Heart left ventricle (tissue), 16 donors: ENCODE results near the gene QPCTL. TPM values are rescaled to one million over a fixed set of nuclear protein-coding genes. Genes with fewer than 3 reads are reported as not detected.

ENCODE experiments used
- ATAC-seq, 4 donors: fragments of 200-7000 bp; cut with Tn5 transposase; one replicate each; pipeline ENCODE4 v1.9.1; 2020 to 2022; ENCODE audit warnings: moderate library complexity in 4 of 4, mild to moderate bottlenecking in 3 of 4, moderate number of reproducible peaks in 1 of 4
- DNase-seq, 5 donors: peaks; one replicate each; pipeline ENCODE4 v3.0.0-alpha.2; 2020
- H3K27ac ChIP-seq, 12 donors: fragments of 200-600 bp; sonication (generic) in 4 of 12; one replicate each; pipeline versions ENCODE4 v1.5.0 to v1.8.0; 2016 to 2022; ENCODE audit warnings: mild to moderate bottlenecking in 2 of 12
- H3K27me3 ChIP-seq, 9 donors: fragments of 200-600 bp; sonication (generic) in 2 of 9; one replicate each; pipeline versions ENCODE4 v1.5.1 to v1.8.0; 2016 to 2022; ENCODE audit warnings: mild to moderate bottlenecking in 3 of 9
- H3K36me3 ChIP-seq, 9 donors: fragments of 200-600 bp; sonication (generic) in 2 of 9; one replicate each; pipeline versions ENCODE4 v1.5.0 to v1.8.0; 2018 to 2022; ENCODE audit warnings: mild to moderate bottlenecking in 2 of 9
- H3K4me1 ChIP-seq, 12 donors: fragments of 200-600 bp; sonication (generic) in 4 of 12; one replicate each; pipeline versions ENCODE4 v1.5.0 to v1.8.0; 2016 to 2022; ENCODE audit warnings: mild to moderate bottlenecking in 3 of 12
- H3K4me3 ChIP-seq, 12 donors: fragments of 200-600 bp; sonication (generic) in 4 of 12; one replicate each; pipeline versions ENCODE4 v1.5.0 to v1.8.0; 2017 to 2022; ENCODE audit warnings: mild to moderate bottlenecking in 9 of 12, moderate library complexity in 4 of 12
- H3K9me3 ChIP-seq, 12 donors: fragments of 200-600 bp; sonication (generic) in 4 of 12; one replicate each; pipeline versions ENCODE4 v1.5.0 to v1.8.0; 2016 to 2022; ENCODE audit warnings: mild to moderate bottlenecking in 1 of 12
- CTCF ChIP-seq, 12 donors: fragments of 200-600 bp; sonication (generic) in 4 of 12; IDR thresholded peaks; one replicate each; pipeline versions ENCODE4 v1.5.0 to v1.8.0; 2018 to 2022; ENCODE audit warnings: antibody characterized with exemption in 12 of 12, mild to moderate bottlenecking in 5 of 12
- POLR2A ChIP-seq, 2 donors: fragments of 450-650 bp; IDR thresholded peaks; one replicate each; pipeline ENCODE4 v1.6.1; 2017; ENCODE audit warnings: antibody characterized with exemption in 2 of 2, mild to moderate bottlenecking in 2 of 2, moderate library complexity in 2 of 2
- WGBS, 4 donors: extraction: QIAGEN DNeasy Blood & Tissue Kit in 2 of 4; methylation state at CpG; one replicate each; pipeline versions ENCODE4 v1.1.5 to v1.1.7; 2013 to 2018; 5-methylcytosine and 5-hydroxymethylcytosine counted together
- intact Hi-C, 10 donors: fragments of 100-400 bp; cut with DNase I; formaldehyde crosslinking; loops; one replicate each; pipeline versions ENCODE4 v1.11.1 to v1.14.2; 2022
- polyA plus RNA-seq, 2 donors: library from polyadenylated mRNA; stranded (reverse); fragments of 200-250 nt; gene quantifications; one replicate each; pipeline ENCODE4 v1.2.3, GENCODE V29; 2013
- total RNA-seq, 9 donors: library from RNA; depleted of rRNA in 2 of 9; stranded (reverse); fragments of >200 nt in 2 of 9; fragmentation: NEBNext Ultra II Directional in 3 of 9; extraction: Animal tissue kit (Norgen Biotek cat#: 25700) in 3 of 9; gene quantifications; one replicate each; pipeline versions ENCODE4 v1.1.0 to v1.2.4, GENCODE V29; 2016 to 2023
- donor health status: ischemic (EF 13 %, LVEDD 7.1; RV severe dilation, severe dysfunction).
- donor health status: healthy with polysubstance abuse.
- donor health status: DM: no; HTN: yes; CAD: no.
- donor health status: DM: no; HTN: no; CAD: no.
- donor health status: ischemic (EF 25% LVEDD 6.9; RV normal size, moderate dysfunction).
- donor health status: ischemic (EF 25% LVEDD 5.7; RV mildly dilated, moderate dysfunction).
- donor health status: healthy.
- donor health status: DM: yes; HTN: yes; CAD: no.
- donor health status: ischemic (EF 35%, LVEDD 5.7; RV mildly dilated, moderate dysfunction).
- donor health status: nonischemic (EF 11% LVEDD 7.7; RV severe dilation, severe dysfunction).
- donor health status: DM: yes; HTN: yes; CAD: no.
- donor health status: PGD.
- donor health status: ischemic (EF 29% LVEDD 5.4; RV normal size, mild dysfunction).
- donor health status: nonischemic (EF 23%, LVEDD 6.1; RV moderate dilation, normal function).

The QPCTL gene
- total and polyA plus RNA-seq, 11 donors = 1.5 to 5.5 (median 2.9) TPM

- intact Hi-C loops = no loop called here
- DNase-seq (no peak), ATAC-seq (no peak)
- H3K9me3 ChIP-seq = no peaks in the 10 kb centered on the region
- WGBS, 4 donors = 87 to 89% (median 88%) methylated on average over 10 of the region's 10 CpGs
- H3K36me3 ChIP-seq = no peaks in the 10 kb centered on the region
- peaks cover 0 to 5% (median 0%) of the 10 kb centered on the region in 9 donors for H3K27me3 ChIP-seq
- peaks cover 0 to 8% (median 0%) of the 10 kb centered on the region in 12 donors for H3K4me1 ChIP-seq
- no peak overlapping the region for H3K27ac ChIP-seq
- no peak overlapping the region for H3K4me3 ChIP-seq
- TF ChIP-seq POLR2A (IDR thresholded peaks at IDR 0.05) (no peak), CTCF (IDR thresholded peaks at IDR 0.05) (no peak)
Observed at GRCh38 chr19:45739498-45740439, 47.3 kb downstream of the QPCTL start.

DNA sequence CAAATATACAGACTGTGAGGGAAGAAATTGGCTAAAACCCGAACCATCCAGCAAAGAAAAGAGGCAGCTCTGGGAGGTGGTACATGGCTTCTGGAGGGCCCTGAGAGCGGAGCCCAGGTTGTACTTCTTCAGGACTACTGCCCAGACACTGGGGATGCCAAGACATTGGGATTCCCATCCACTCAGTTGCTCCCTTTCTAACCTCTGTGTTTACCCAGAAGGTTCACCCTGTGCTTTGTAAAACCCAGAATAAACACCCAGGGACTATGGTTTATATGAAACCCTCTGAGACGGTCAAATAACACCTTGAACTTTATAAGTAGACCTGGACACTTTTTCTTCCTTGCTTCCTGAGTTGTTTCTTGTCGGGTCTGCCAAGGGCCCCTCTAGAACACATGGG lies 50.5 kb downstream of the QPCTL start:
- DNase-seq = no peak
- intact Hi-C loops = no loop called here
- TF ChIP-seq POLR2A (IDR thresholded peaks at IDR 0.05) (no peak), CTCF (IDR thresholded peaks at IDR 0.05) (no peak)
- Histone ChIP-seq H3K4me3 (no peak overlapping the region), H3K9me3 (no peaks in the 10 kb centered on the region), H3K27me3 (peaks cover 0 to 13% (median 0%) of the 10 kb centered on the region in 9 donors), H3K27ac (no peak overlapping the region), H3K36me3 (no peaks in the 10 kb centered on the region), H3K4me1 (peaks cover 0 to 8% (median 0%) of the 10 kb centered on the region in 12 donors)
- WGBS, 4 donors = 77 to 89% (median 80%) methylated on average over 4 of the region's 4 CpGs
- ATAC-seq = no peak

- H3K9me3 ChIP-seq = no peaks in the 10 kb centered on the region
- intact Hi-C loops = no loop called here
- no peaks in the 10 kb centered on the region for H3K4me1 ChIP-seq
- no peaks in the 10 kb centered on the region for H3K36me3 ChIP-seq
- ATAC-seq (no peak), DNase-seq (no peak)
- H3K27me3 ChIP-seq = peaks cover 0 to 13% (median 0%) of the 10 kb centered on the region in 9 donors
- H3K27ac ChIP-seq = no peak overlapping the region
- H3K4me3 ChIP-seq = no peak overlapping the region
- no peak for TF ChIP-seq CTCF (IDR thresholded peaks at IDR 0.05)
- no peak for TF ChIP-seq POLR2A (IDR thresholded peaks at IDR 0.05)
- 88 to 94% (median 92%) methylated on average over 6 of the region's 6 CpGs for WGBS, 4 donors
Observed at GRCh38 chr19:45745606-45746005, 53.1 kb downstream of the QPCTL start.

DNA sequence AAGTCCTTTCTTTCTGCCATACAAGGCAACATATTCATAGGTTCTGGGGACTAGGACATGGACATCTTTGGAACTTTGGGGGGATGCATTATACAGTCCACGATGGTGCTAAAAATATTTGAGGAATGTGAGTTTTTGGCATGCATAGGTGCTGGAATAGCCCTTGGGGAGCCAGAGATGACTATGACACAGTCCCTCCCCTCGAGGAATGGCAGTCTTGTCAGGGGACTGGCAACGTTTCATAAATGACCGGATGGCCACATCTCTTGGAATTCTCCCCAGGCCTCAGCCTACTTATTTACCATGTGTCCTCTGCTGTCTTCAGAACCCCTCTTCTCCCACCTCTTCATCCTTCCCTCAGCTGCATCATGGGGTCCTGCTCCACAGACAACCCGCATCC lies 54.4 kb downstream of the QPCTL start:
- Histone ChIP-seq H3K27me3 (peaks cover 0 to 13% (median 0%) of the 10 kb centered on the region in 9 donors), H3K36me3 (no peaks in the 10 kb centered on the region), H3K4me1 (no peaks in the 10 kb centered on the region), H3K9me3 (no peaks in the 10 kb centered on the region), H3K4me3 (no peak overlapping the region), H3K27ac (no peak overlapping the region)
- ATAC-seq (no peak), DNase-seq (no peak)
- 56 to 68% (median 65%) methylated on average over 5 of the region's 5 CpGs for WGBS, 4 donors
- intact Hi-C loops = no loop called here
- TF ChIP-seq POLR2A (IDR thresholded peaks at IDR 0.05) (no peak), CTCF (IDR thresholded peaks at IDR 0.05) (no peak)
